ENCODE measurements around the gene SPATA20. TPM values are rescaled to one million over a fixed set of nuclear protein-coding genes. Genes with fewer than 3 reads are reported as not detected.

The SPATA20 gene
- total and polyA plus RNA-seq, 2 of the 13 experiments (the other 11 are each of a cell fraction or from before 2014, with no cell fraction given), result 36.1 to 64.8 TPM

- TF ChIP-seq, protein P1, sequence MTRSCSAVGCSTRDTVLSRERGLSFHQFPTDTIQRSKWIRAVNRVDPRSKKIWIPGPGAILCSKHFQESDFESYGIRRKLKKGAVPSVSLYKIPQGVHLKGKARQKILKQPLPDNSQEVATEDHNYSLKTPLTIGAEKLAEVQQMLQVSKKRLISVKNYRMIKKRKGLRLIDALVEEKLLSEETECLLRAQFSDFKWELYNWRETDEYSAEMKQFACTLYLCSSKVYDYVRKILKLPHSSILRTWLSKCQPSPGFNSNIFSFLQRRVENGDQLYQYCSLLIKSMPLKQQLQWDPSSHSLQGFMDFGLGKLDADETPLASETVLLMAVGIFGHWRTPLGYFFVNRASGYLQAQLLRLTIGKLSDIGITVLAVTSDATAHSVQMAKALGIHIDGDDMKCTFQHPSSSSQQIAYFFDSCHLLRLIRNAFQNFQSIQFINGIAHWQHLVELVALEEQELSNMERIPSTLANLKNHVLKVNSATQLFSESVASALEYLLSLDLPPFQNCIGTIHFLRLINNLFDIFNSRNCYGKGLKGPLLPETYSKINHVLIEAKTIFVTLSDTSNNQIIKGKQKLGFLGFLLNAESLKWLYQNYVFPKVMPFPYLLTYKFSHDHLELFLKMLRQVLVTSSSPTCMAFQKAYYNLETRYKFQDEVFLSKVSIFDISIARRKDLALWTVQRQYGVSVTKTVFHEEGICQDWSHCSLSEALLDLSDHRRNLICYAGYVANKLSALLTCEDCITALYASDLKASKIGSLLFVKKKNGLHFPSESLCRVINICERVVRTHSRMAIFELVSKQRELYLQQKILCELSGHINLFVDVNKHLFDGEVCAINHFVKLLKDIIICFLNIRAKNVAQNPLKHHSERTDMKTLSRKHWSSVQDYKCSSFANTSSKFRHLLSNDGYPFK (CRISPR knock-in tag; IDR thresholded peaks at IDR 0.05; ENCODE audit: borderline replicate concordance), result peak; percentile 58; the same call in 1 of the 2 replicates
- no peak for TF ChIP-seq FLYWCH1 (CRISPR knock-in tag; IDR thresholded peaks at IDR 0.05)
- TF ChIP-seq, protein P2, sequence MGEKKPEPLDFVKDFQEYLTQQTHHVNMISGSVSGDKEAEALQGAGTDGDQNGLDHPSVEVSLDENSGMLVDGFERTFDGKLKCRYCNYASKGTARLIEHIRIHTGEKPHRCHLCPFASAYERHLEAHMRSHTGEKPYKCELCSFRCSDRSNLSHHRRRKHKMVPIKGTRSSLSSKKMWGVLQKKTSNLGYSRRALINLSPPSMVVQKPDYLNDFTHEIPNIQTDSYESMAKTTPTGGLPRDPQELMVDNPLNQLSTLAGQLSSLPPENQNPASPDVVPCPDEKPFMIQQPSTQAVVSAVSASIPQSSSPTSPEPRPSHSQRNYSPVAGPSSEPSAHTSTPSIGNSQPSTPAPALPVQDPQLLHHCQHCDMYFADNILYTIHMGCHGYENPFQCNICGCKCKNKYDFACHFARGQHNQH (CRISPR knock-in tag; IDR thresholded peaks at IDR 0.05), result peak; percentile 33; the same call in 1 of the 2 replicates
- TF ChIP-seq ZSCAN22 (CRISPR knock-in tag; IDR thresholded peaks at IDR 0.05), result no peak
- no peak for TF ChIP-seq NFIC (IDR thresholded peaks at IDR 0.05; ENCODE audit: low read length)
- TF ChIP-seq, protein P3, sequence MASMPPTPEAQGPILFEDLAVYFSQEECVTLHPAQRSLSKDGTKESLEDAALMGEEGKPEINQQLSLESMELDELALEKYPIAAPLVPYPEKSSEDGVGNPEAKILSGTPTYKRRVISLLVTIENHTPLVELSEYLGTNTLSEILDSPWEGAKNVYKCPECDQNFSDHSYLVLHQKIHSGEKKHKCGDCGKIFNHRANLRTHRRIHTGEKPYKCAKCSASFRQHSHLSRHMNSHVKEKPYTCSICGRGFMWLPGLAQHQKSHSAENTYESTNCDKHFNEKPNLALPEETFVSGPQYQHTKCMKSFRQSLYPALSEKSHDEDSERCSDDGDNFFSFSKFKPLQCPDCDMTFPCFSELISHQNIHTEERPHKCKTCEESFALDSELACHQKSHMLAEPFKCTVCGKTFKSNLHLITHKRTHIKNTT (CRISPR knock-in tag; IDR thresholded peaks at IDR 0.05), result no peak
- TF ChIP-seq AGO2 (optimal IDR thresholded peaks at IDR 0.05; ENCODE audit: low read depth, low read length), result peak; percentile 32
- TF ChIP-seq GLI4 (CRISPR knock-in tag; IDR thresholded peaks at IDR 0.05; ENCODE audit: borderline replicate concordance), result no peak
- TF ChIP-seq FIP1L1 (IDR thresholded peaks at IDR 0.05; ENCODE audit: borderline replicate concordance, insufficient read depth, low read depth, low read length), result 0 out of 2 replicates have a peak, but pooled peaks have one; percentile 49
- TF ChIP-seq ZBTB2 (CRISPR knock-in tag; IDR thresholded peaks at IDR 0.05; ENCODE audit: low read depth), result no peak
- TF ChIP-seq ELF3 (CRISPR knock-in tag; IDR thresholded peaks at IDR 0.05), result peak; percentile 53; the same call in 1 of the 2 replicates
- peak; percentile 48 for TF ChIP-seq PHF5A (CRISPR knock-in tag; IDR thresholded peaks at IDR 0.05; ENCODE audit: low read depth, unreplicated experiment)
- no peak; the same call in 1 of the 2 replicates for TF ChIP-seq MED13 (CRISPR knock-in tag; IDR thresholded peaks at IDR 0.05)
- no peak for TF ChIP-seq HNF4G (IDR thresholded peaks at IDR 0.05; ENCODE audit: borderline replicate concordance, low read depth, low read length)
- no peak for TF ChIP-seq HNF4G (CRISPR knock-in tag; IDR thresholded peaks at IDR 0.05; ENCODE audit: borderline replicate concordance, low read depth)
- TF ChIP-seq ZNF567 (CRISPR knock-in tag; IDR thresholded peaks at IDR 0.05; ENCODE audit: borderline replicate concordance), result 0 out of 2 replicates have a peak, but pooled peaks have one; percentile 35
- TF ChIP-seq, protein P4, sequence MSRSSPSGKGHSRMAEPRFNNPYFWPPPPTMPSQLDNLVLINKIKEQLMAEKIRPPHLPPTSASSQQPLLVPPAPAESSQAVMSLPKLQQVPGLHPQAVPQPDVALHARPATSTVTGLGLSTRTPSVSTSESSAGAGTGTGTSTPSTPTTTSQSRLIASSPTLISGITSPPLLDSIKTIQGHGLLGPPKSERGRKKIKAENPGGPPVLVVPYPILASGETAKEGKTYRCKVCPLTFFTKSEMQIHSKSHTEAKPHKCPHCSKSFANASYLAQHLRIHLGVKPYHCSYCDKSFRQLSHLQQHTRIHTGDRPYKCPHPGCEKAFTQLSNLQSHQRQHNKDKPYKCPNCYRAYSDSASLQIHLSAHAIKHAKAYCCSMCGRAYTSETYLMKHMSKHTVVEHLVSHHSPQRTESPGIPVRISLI (CRISPR knock-in tag; IDR thresholded peaks at IDR 0.05; ENCODE audit: borderline replicate concordance), result no peak
These were observed 3.9 kb downstream of the SPATA20 start (continued) for GRCh38 chr17:50550661-50551432.

All from HepG2 (cell line).